Rectal smooth muscle tissue (tissue), 1 donor: Measurements from ENCODE around the gene VAV3.

Experiments used
- H3K27ac ChIP-seq: one replicate; pipeline ENCODE4 v1.7.0; 2013; ENCODE audit warnings: low read depth, low read length, inconsistent platforms
- H3K27me3 ChIP-seq: one replicate; pipeline ENCODE4 v1.7.0; 2013; ENCODE audit warnings: low read length; ENCODE audit not compliant: control insufficient read depth, insufficient read depth
- H3K36me3 ChIP-seq: one replicate; pipeline ENCODE4 v1.7.0; 2013; ENCODE audit warnings: low read length; ENCODE audit not compliant: control insufficient read depth, insufficient read depth
- H3K4me1 ChIP-seq: one replicate; pipeline ENCODE4 v1.7.0; 2013; ENCODE audit warnings: low read length; ENCODE audit not compliant: control insufficient read depth, insufficient read depth
- H3K4me3 ChIP-seq: one replicate; pipeline ENCODE4 v1.7.0; 2013; ENCODE audit warnings: low read length
- H3K9ac ChIP-seq: one replicate; pipeline ENCODE4 v1.7.0; 2013; ENCODE audit warnings: low read length

The VAV3 gene

GRCh38 chr1:107941531-107941930 is 23.4 kb downstream of the VAV3 start:
- no peaks in the 10 kb centered on the region for H3K27me3 ChIP-seq
- no peak overlapping the region for H3K9ac ChIP-seq
- H3K4me3 ChIP-seq: no peak overlapping the region
- no peaks in the 10 kb centered on the region for H3K4me1 ChIP-seq
- H3K36me3 ChIP-seq: no peaks in the 10 kb centered on the region
- H3K27ac ChIP-seq: no peak overlapping the region

DNA sequence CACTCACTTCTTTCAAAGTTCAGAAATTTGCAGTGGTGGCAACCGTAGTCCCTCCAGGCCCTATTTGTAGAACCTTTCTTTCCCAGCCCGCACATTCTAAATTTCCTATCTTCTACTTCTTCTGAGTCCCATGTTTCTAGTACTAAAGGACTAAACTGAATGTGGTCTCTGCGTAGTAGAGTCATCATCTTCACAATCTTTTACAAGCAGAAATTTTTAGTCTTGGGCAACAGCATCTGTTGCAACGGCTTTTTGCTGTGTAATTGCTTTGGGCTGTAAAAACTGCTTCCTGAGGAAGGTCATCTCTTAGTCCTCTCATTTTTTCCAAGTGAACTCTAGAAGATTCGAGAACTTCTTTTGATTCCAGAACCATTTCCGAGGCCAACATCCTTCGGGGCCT is 23.9 kb downstream of the VAV3 start:
- Histone ChIP-seq H3K36me3 (no peaks in the 10 kb centered on the region), H3K27me3 (no peaks in the 10 kb centered on the region), H3K4me3 (no peak overlapping the region), H3K4me1 (no peaks in the 10 kb centered on the region), H3K27ac (no peak overlapping the region), H3K9ac (no peak overlapping the region)

DNA sequence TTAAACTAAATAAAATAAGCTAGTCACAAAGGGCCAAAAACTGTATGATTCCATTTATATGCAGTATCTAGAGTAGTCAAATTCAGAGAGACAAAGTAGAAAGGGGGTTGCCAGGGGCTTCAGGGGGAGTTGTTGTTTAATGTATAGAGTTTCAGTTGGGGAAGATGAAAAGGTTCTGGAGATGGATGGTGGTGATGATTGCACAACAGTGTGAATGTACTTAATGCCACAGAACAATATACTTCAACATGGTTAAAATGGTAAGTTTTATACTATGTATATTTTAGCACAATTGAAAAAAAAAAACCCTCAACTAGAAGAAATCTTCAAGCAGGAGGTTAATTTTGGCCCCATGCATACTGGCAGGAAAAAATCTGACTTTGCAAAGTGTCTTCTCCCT is 24.3 kb downstream of the VAV3 start:
- H3K36me3 ChIP-seq: no peaks in the 10 kb centered on the region
- no peaks in the 10 kb centered on the region for H3K27me3 ChIP-seq
- no peak overlapping the region for H3K9ac ChIP-seq
- H3K27ac ChIP-seq: no peak overlapping the region
- H3K4me3 ChIP-seq: no peak overlapping the region
- H3K4me1 ChIP-seq: no peaks in the 10 kb centered on the region

- Histone ChIP-seq H3K9ac (no peak overlapping the region), H3K4me3 (no peak overlapping the region), H3K27me3 (no peaks in the 10 kb centered on the region), H3K36me3 (no peaks in the 10 kb centered on the region), H3K27ac (no peak overlapping the region), H3K4me1 (no peaks in the 10 kb centered on the region)
Observed at GRCh38 chr1:107940017-107940577, 24.9 kb downstream of the VAV3 start.

DNA sequence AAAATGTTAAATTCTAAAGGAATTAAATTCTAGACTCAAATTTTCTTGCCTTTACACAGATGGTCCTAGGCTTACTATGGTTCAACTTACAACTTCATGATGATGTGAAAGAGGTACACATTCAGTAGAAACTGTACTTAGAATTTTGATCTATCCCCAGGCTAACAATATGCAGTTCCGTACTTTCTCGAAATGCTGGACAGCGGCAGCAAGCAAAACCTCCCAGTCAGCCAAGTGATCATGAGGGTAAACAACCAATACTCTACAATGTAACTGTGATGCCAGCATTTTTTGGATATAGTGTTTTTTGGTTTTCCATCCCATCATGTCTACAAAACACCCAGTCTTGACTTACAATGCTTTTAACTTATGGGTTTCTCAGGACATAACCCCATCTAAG is 25.7 kb downstream of the VAV3 start:
- no peaks in the 10 kb centered on the region for H3K27me3 ChIP-seq
- no peak overlapping the region for H3K27ac ChIP-seq
- H3K9ac ChIP-seq: no peak overlapping the region
- H3K4me1 ChIP-seq: no peaks in the 10 kb centered on the region
- no peak overlapping the region for H3K4me3 ChIP-seq
- H3K36me3 ChIP-seq: no peaks in the 10 kb centered on the region

DNA sequence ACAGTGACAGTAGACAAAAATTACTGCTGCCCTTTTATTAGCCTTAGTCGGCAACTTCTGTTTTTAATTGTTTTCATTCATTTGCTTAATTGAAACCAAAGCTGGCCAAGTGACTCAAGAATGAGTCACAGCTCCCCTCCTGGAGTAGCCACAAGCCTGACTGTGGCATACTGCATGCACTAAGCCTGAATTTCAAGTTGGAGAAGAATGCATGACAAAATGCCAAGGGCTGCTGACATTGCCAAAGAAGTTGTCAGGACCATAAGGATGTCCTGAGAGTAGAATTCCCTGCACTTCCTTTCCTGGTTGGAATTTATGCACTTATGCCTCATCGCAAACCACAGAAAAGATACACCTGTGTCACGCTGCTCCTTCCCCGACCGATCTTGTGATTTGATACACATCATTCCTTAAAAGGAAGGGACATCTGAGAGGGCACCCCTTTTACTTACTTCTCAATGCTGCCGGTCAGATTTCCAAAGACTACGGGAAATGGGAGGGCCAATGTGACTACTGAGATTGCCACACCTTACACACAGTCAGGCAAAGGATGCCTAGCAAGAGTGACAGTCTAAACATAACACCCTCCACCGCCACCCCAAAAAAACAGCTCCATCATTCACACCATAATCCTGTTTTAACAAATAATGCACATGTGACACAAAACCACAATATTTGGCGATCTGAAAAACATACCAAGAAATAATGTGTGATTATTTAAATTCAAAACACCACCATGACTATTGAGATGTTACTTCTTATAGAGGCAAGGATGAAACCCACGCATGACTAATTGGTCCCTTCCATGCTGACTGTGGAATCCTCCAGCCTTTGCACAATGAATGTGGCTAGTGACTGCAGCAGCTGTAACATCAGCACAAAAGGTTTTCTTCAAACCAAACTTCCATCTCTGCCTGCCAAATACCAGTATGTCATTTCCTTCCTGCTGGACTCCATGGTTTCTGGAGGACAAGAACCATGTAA is 28.2 kb downstream of the VAV3 start:
- Histone ChIP-seq H3K27ac (no peak overlapping the region), H3K4me3 (no peak overlapping the region), H3K36me3 (no peaks in the 10 kb centered on the region), H3K27me3 (no peaks in the 10 kb centered on the region), H3K4me1 (no peaks in the 10 kb centered on the region), H3K9ac (no peak overlapping the region)

DNA sequence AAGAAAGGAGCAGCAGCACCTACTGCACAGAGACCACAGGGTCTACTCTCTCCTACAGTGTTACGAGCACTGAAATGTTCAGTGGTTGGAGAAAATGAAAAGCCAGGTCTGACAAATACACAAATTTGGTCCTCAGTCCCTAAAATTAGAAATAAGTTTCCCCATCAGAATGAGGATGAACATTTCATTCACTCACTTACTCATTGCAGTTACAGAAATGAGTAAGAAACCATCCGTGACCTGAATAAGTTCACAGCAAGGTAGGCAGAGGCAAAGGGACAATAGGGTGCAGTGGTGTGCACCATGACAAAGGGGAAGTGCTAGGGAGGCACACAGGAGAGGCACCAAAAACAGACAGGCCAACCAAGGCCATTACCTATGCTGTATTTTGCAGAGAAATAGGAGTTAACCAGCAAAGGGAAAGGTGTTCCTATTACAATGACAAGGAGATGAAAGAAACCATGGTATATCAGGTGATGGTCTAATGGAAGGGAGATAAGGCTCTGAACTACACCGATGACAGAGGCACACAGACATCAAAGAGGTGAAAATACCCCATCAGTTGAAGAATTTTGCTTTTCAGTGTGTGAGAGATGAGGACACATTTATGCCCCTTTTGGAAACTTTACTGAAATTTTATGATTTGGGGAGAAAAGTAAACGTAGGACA is 29.4 kb downstream of the VAV3 start:
- H3K27me3 ChIP-seq: no peaks in the 10 kb centered on the region
- H3K4me1 ChIP-seq: no peaks in the 10 kb centered on the region
- H3K4me3 ChIP-seq: no peak overlapping the region
- H3K27ac ChIP-seq: no peak overlapping the region
- no peaks in the 10 kb centered on the region for H3K36me3 ChIP-seq
- no peak overlapping the region for H3K9ac ChIP-seq

GRCh38 chr1:107934578-107934977 is 30.4 kb downstream of the VAV3 start:
- H3K27ac ChIP-seq: no peak overlapping the region
- no peak overlapping the region for H3K9ac ChIP-seq
- no peaks in the 10 kb centered on the region for H3K4me1 ChIP-seq
- no peaks in the 10 kb centered on the region for H3K27me3 ChIP-seq
- no peaks in the 10 kb centered on the region for H3K36me3 ChIP-seq
- H3K4me3 ChIP-seq: no peak overlapping the region

GRCh38 chr1:107933736-107934135 is 31.2 kb downstream of the VAV3 start:
- Histone ChIP-seq H3K9ac (no peak overlapping the region), H3K36me3 (no peaks in the 10 kb centered on the region), H3K4me1 (no peaks in the 10 kb centered on the region), H3K27ac (no peak overlapping the region), H3K4me3 (no peak overlapping the region), H3K27me3 (no peaks in the 10 kb centered on the region)

DNA sequence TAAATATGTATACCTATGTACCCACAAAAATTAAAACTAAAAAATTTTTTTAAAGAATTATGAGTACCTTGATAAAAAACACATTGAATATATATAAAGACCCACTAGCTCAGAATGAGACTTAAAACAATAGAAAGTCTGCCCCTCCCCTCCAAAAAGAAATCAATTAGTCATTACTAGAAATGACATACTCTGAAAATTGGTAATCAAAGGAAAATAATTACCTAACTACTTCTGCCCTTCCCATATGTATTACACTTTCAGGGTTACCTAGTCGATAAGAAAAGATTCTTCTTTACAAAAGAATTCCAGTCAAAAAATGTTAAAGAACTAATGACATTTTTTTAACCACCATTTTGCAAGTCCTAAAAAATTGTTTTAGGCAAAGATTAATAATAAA is 34.7 kb downstream of the VAV3 start:
- H3K27me3 ChIP-seq: no peaks in the 10 kb centered on the region
- no peaks in the 10 kb centered on the region for H3K4me1 ChIP-seq
- no peak overlapping the region for H3K27ac ChIP-seq

DNA sequence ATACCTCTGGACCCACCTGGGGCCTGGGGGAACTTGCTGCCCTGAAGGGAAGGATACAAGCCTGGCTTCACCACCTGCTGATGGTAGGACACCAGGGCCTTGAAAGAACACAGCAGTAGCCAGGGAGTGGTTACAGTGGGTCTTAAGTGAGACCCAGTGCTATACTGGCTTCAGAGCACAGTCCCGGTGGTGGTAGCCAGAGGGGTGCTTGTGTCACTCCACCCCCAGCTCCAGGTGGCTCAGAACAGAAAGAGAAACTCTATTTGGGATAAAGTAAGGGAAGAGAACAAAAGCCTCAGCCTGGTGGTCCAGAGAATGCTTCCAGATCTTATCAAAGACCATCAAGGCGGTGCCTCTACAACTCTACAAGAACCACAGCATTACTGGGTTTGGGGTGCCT is 37.2 kb downstream of the VAV3 start:
- H3K4me1 ChIP-seq: no peaks in the 10 kb centered on the region
- no peak overlapping the region for H3K4me3 ChIP-seq
- H3K9ac ChIP-seq: no peak overlapping the region

More for the DNA sequence above, 34.7 kb downstream of the VAV3 start:
- Histone ChIP-seq H3K4me3 (no peak overlapping the region), H3K9ac (no peak overlapping the region), H3K36me3 (no peaks in the 10 kb centered on the region)

GRCh38 chr1:107926436-107927080 is 38.4 kb downstream of the VAV3 start:
- Histone ChIP-seq H3K27ac (no peak overlapping the region), H3K36me3 (no peaks in the 10 kb centered on the region), H3K9ac (no peak overlapping the region), H3K4me1 (no peaks in the 10 kb centered on the region), H3K4me3 (no peak overlapping the region), H3K27me3 (no peaks in the 10 kb centered on the region)

More for the DNA sequence above, 37.2 kb downstream of the VAV3 start:
- no peaks in the 10 kb centered on the region for H3K27me3 ChIP-seq
- H3K27ac ChIP-seq: no peak overlapping the region
- H3K36me3 ChIP-seq: no peaks in the 10 kb centered on the region
